Thyroid gland (tissue), 4 donors: ENCODE measurements around the gene EXOC1L. TPM values are rescaled to one million over a fixed set of nuclear protein-coding genes. Genes with fewer than 3 reads are reported as not detected.

Experiments used
- DNase-seq, 2 donors: peaks; one replicate each; pipeline ENCODE4 v3.0.0-alpha.2; 2019
- H3K27ac ChIP-seq, 3 donors: fragments of 200-600 bp; sonication (generic); 1 replicate in 2 of 3; 2 replicates in 1 of 3; pipeline ENCODE4 v1.5.1; 2016 to 2019; ENCODE audit warnings: mild to moderate bottlenecking in 1 of 3, moderate library complexity in 1 of 3
- H3K27me3 ChIP-seq: fragments of 200-600 bp; sonication (generic); one replicate; pipeline ENCODE4 v1.5.1; 2019
- H3K36me3 ChIP-seq, 2 donors: fragments of 200-600 bp; sonication (generic); one replicate each; pipeline ENCODE4 v1.5.1; 2016 to 2019
- H3K4me1 ChIP-seq, 2 donors: fragments of 200-600 bp; sonication (generic); one replicate each; pipeline ENCODE4 v1.5.1; 2017 to 2019
- H3K4me3 ChIP-seq, 3 donors: fragments of 200-600 bp; sonication (generic); replicated peaks in 1 of 3; 1 replicate in 2 of 3; 2 replicates in 1 of 3; pipeline ENCODE4 v1.5.1; 2016; ENCODE audit warnings: mild to moderate bottlenecking in 1 of 3
- H3K9me3 ChIP-seq: fragments of 200-600 bp; sonication (generic); one replicate; pipeline ENCODE4 v1.5.1; 2017
- CTCF ChIP-seq, 6 experiments: fragments of 200-600 bp in 3 of 6; fragments of 450-650 bp in 3 of 6; sonication (generic) in 3 of 6; IDR thresholded peaks; one replicate each; pipeline ENCODE4 v1.5.1; 2016 to 2019; ENCODE audit warnings: antibody characterized with exemption in 6 of 6, mild to moderate bottlenecking in 2 of 6, inconsistent platforms in 1 of 6, moderate library complexity in 1 of 6
- POLR2A ChIP-seq, 2 donors: fragments of 450-650 bp; IDR thresholded peaks; one replicate each; pipeline ENCODE4 v1.6.1; 2017; ENCODE audit warnings: antibody characterized with exemption in 2 of 2, mild to moderate bottlenecking in 2 of 2, moderate library complexity in 1 of 2
- WGBS, 2 donors: methylation state at CpG; one replicate each; pipeline ENCODE4 v1.1.5; 2017; 5-methylcytosine and 5-hydroxymethylcytosine counted together
- intact Hi-C: fragments of 100-400 bp; cut with DNase I; formaldehyde crosslinking; loops from one replicate; pipeline ENCODE4 v1.15.1; 2023
- total RNA-seq, 4 donors: library from RNA; depleted of rRNA; stranded (reverse); fragments of >200 nt; gene quantifications; one replicate each; pipeline ENCODE4 v1.2.3, GENCODE V29; 2016

EXOC1L gene
- total RNA-seq, 4 donors from 2014 or later = not detected

GRCh38 chr4:55791666-55792065 is 27.9 kb upstream of the EXOC1L start:
- Histone ChIP-seq H3K4me3 (no peak overlapping the region), H3K27ac (no peak overlapping the region), H3K27me3 (no peaks in the 10 kb centered on the region), H3K4me1 (peaks cover 0 to 6% of the 10 kb centered on the region in 2 donors), H3K36me3 (no peaks in the 10 kb centered on the region), H3K9me3 (no peaks in the 10 kb centered on the region)
- WGBS, 2 donors = 66 to 71% methylated on average over 2 of the region's 2 CpGs
- no peak for DNase-seq
- TF ChIP-seq POLR2A (IDR thresholded peaks at IDR 0.05) = no peak
- TF ChIP-seq CTCF (IDR thresholded peaks at IDR 0.05) = no peak
- intact Hi-C loops = no loop called here

GRCh38 chr4:55793479-55793878 is 26.1 kb upstream of the EXOC1L start:
- TF ChIP-seq CTCF (IDR thresholded peaks at IDR 0.05) (no peak), POLR2A (IDR thresholded peaks at IDR 0.05) (no peak)
- H3K9me3 ChIP-seq = no peaks in the 10 kb centered on the region
- peaks cover 0 to 6% of the 10 kb centered on the region in 2 donors for H3K4me1 ChIP-seq
- no peaks in the 10 kb centered on the region for H3K36me3 ChIP-seq
- no peak overlapping the region for H3K4me3 ChIP-seq
- no peak overlapping the region for H3K27ac ChIP-seq
- 1 to 11% methylated on average over 10 to 11 of the region's 33 CpGs for WGBS, 2 donors
- peak in 1 of 2 donors; percentile 1 for DNase-seq
- H3K27me3 ChIP-seq = no peaks in the 10 kb centered on the region
- intact Hi-C loops = no loop called here

- peaks cover 0 to 6% of the 10 kb centered on the region in 2 donors for H3K4me1 ChIP-seq
- DNase-seq = no peak
- no peaks in the 10 kb centered on the region for H3K36me3 ChIP-seq
- H3K27me3 ChIP-seq = no peaks in the 10 kb centered on the region
- no peak for TF ChIP-seq POLR2A (IDR thresholded peaks at IDR 0.05)
- no peak for TF ChIP-seq CTCF (IDR thresholded peaks at IDR 0.05)
- no peak overlapping the region for H3K27ac ChIP-seq
- intact Hi-C loops = no loop called here
- H3K4me3 ChIP-seq = no peak overlapping the region
- 49 to 60% methylated on average over 20 to 23 of the region's 23 CpGs for WGBS, 2 donors
- no peaks in the 10 kb centered on the region for H3K9me3 ChIP-seq
Measured at GRCh38 chr4:55794053-55794452, 25.5 kb upstream of the EXOC1L start.

GRCh38 chr4:55795341-55795740 is 24.2 kb upstream of the EXOC1L start:
- TF ChIP-seq CTCF (IDR thresholded peaks at IDR 0.05) = no peak
- TF ChIP-seq POLR2A (IDR thresholded peaks at IDR 0.05) = no peak

GRCh38 chr4:55801498-55801897 is 18.1 kb upstream of the EXOC1L start:
- no peaks in the 10 kb centered on the region for H3K36me3 ChIP-seq
- H3K27me3 ChIP-seq = no peaks in the 10 kb centered on the region
- no peak for TF ChIP-seq POLR2A (IDR thresholded peaks at IDR 0.05)
- TF ChIP-seq CTCF (IDR thresholded peaks at IDR 0.05) = no peak
- no peaks in the 10 kb centered on the region for H3K9me3 ChIP-seq
- H3K4me3 ChIP-seq = no peak overlapping the region
- intact Hi-C loops = no loop called here
- H3K27ac ChIP-seq = no peak overlapping the region
- 24 to 31% methylated on average over 1 of the region's 1 CpG for WGBS, 2 donors
- DNase-seq = no peak
- no peaks in the 10 kb centered on the region for H3K4me1 ChIP-seq

More at GRCh38 chr4:55795341-55795740, 24.2 kb upstream of the EXOC1L start:
- Histone ChIP-seq H3K27me3 (no peaks in the 10 kb centered on the region), H3K4me3 (no peak overlapping the region), H3K9me3 (no peaks in the 10 kb centered on the region), H3K27ac (no peak overlapping the region), H3K36me3 (no peaks in the 10 kb centered on the region), H3K4me1 (peaks cover 0 to 6% of the 10 kb centered on the region in 2 donors)
- WGBS, 2 donors = 96 to 100% methylated on average over 1 of the region's 1 CpG
- intact Hi-C loops = no loop called here
- no peak for DNase-seq
